Esophagus (tissue), 2 donors: ENCODE measurements around the gene SIK2. TPM values are rescaled to one million over a fixed set of nuclear protein-coding genes. Genes with fewer than 3 reads are reported as not detected.
A peak's percentile ranks its signal among the peaks of the same experiment; 100 is the strongest.

Experiments
- H3K27ac ChIP-seq, 2 donors: one replicate each; pipeline ENCODE4 v1.5.1; 2013; ENCODE audit warnings: low read depth in 2 of 2, mild to moderate bottlenecking in 2 of 2, inconsistent platforms in 1 of 2, low read length in 1 of 2, moderate library complexity in 1 of 2
- H3K27me3 ChIP-seq, 2 donors: one replicate each; pipeline ENCODE4 v1.6.1; 2013; ENCODE audit warnings: low read length in 2 of 2, control low read depth in 1 of 2, mild to moderate bottlenecking in 1 of 2; ENCODE audit not compliant: insufficient read depth in 2 of 2, control insufficient read depth in 1 of 2
- H3K36me3 ChIP-seq, 2 donors: one replicate each; pipeline ENCODE4 v1.6.1; 2013; ENCODE audit warnings: low read length in 1 of 2; ENCODE audit not compliant: control insufficient read depth in 2 of 2, insufficient read depth in 2 of 2
- H3K4me1 ChIP-seq, 2 donors: one replicate each; pipeline ENCODE4 v1.6.1; 2013; ENCODE audit warnings: low read length in 1 of 2; ENCODE audit not compliant: control insufficient read depth in 2 of 2, insufficient read depth in 2 of 2
- H3K4me3 ChIP-seq, 2 donors: one replicate each; pipeline ENCODE4 v1.5.1; 2013; ENCODE audit warnings: low read length in 2 of 2, mild to moderate bottlenecking in 2 of 2, low read depth in 1 of 2, moderate library complexity in 1 of 2
- H3K9me3 ChIP-seq, 2 donors: one replicate each; pipeline ENCODE4 v1.6.1; 2013; ENCODE audit warnings: mild to moderate bottlenecking in 2 of 2, low read depth in 1 of 2, low read length in 1 of 2, moderate library complexity in 1 of 2; ENCODE audit not compliant: control insufficient read depth in 2 of 2, insufficient read depth in 1 of 2
- WGBS, 2 donors: extraction: QIAGEN DNeasy Blood & Tissue Kit; methylation state at CpG; one replicate each; pipeline ENCODE4 v1.1.7; 2013; 5-methylcytosine and 5-hydroxymethylcytosine counted together
- polyA plus RNA-seq, 2 donors: library from polyadenylated mRNA; stranded (reverse); fragments of 200-250 nt; gene quantifications; one replicate each; pipeline ENCODE4 v1.2.3, GENCODE V29; 2013
- donor health status: healthy with polysubstance abuse.
- donor health status: Bipolar disorder and iron deficiency.

The SIK2 gene
- polyA plus RNA-seq, 2 donors = 2.7 to 2.8 TPM

- Histone ChIP-seq H3K36me3 (peaks cover 0 to 14% of the 10 kb centered on the region in 2 donors), H3K4me1 (peaks cover 7 to 20% of the 10 kb centered on the region in 2 donors), H3K4me3 (no peak overlapping the region), H3K27ac (peak overlapping the region in 1 of 2 donors; percentile 34), H3K9me3 (no peaks in the 10 kb centered on the region), H3K27me3 (no peaks in the 10 kb centered on the region)
- 65 to 73% methylated on average over 9 of the region's 9 CpGs for WGBS, 2 donors
These were observed 127.6 kb downstream of the SIK2 start for GRCh38 chr11:111729831-111730311.

GRCh38 chr11:111730871-111731591 is 128.8 kb downstream of the SIK2 start:
- 48 to 54% methylated on average over 22 of the region's 22 CpGs for WGBS, 2 donors
- Histone ChIP-seq H3K9me3 (no peaks in the 10 kb centered on the region), H3K27me3 (no peaks in the 10 kb centered on the region), H3K36me3 (peaks cover 0 to 9% of the 10 kb centered on the region in 2 donors), H3K27ac (peak overlapping the region in 1 of 2 donors; percentile 62), H3K4me3 (no peak overlapping the region), H3K4me1 (peaks cover 7 to 29% of the 10 kb centered on the region in 2 donors)

DNA sequence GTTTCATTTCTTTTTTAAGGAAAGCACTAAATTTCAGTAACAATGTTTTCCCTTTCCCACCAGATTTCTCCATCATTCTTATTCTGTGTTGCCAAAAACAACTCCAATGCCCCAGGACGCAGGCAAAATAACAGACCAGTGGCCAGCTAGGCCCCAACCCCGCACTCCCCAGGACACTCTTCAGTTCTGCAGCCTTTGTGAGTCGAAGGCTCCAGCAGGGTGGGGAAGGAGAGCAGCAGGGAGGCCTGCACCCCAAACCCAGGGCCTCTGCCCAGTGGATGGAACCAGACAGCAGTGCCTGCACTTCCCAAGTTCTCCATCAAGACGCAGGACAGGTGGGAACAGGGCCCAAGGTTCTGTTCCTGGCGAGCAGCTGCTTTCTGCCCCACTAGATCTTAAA is 129.6 kb downstream of the SIK2 start:
- no peak overlapping the region for H3K4me3 ChIP-seq
- H3K27me3 ChIP-seq = no peaks in the 10 kb centered on the region
- WGBS, 2 donors = 83 to 86% methylated on average over 5 of the region's 5 CpGs
- H3K27ac ChIP-seq = peak overlapping the region; percentile 10 to 53
- H3K9me3 ChIP-seq = no peaks in the 10 kb centered on the region
- H3K4me1 ChIP-seq = peaks cover 7 to 33% of the 10 kb centered on the region in 2 donors
- H3K36me3 ChIP-seq = peaks cover 0 to 2% of the 10 kb centered on the region in 2 donors

DNA sequence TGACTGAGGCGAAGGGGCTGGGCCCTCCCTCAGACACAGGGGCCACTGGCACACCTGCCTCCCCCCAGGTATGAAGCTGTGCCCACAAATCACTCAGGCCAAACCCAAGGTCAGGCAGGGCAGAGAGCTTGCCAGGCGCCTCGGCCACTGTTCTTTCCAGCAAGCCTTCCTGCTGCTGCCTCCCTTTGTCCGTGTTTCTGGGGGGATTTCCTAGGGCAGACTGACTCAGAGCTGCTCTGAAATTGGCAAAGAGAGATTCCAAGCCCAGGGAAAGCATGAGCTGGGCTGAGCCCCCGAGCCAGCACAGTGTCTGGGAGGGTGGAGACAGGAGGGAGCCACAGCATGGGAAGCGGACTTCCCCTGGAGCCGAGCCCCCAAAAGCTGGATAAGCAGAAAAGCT is 130.8 kb downstream of the SIK2 start:
- H3K4me1 ChIP-seq = peaks cover 7 to 36% of the 10 kb centered on the region in 2 donors
- peaks cover 0 to 3% of the 10 kb centered on the region in 2 donors for H3K36me3 ChIP-seq
- H3K9me3 ChIP-seq = no peaks in the 10 kb centered on the region
- H3K4me3 ChIP-seq = no peak overlapping the region
- WGBS, 2 donors = 22 to 35% methylated on average over 7 of the region's 7 CpGs
- H3K27ac ChIP-seq = peak overlapping the region; percentile 77 to 95
- H3K27me3 ChIP-seq = no peaks in the 10 kb centered on the region

GRCh38 chr11:111733611-111734088 is 131.4 kb downstream of the SIK2 start:
- WGBS, 2 donors = 45 to 46% methylated on average over 9 of the region's 9 CpGs
- Histone ChIP-seq H3K9me3 (no peaks in the 10 kb centered on the region), H3K4me3 (no peak overlapping the region), H3K36me3 (peaks cover 0 to 3% of the 10 kb centered on the region in 2 donors), H3K27me3 (no peaks in the 10 kb centered on the region), H3K27ac (peak overlapping the region; percentile 73 to 95), H3K4me1 (peaks cover 10 to 40% of the 10 kb centered on the region in 2 donors)

DNA sequence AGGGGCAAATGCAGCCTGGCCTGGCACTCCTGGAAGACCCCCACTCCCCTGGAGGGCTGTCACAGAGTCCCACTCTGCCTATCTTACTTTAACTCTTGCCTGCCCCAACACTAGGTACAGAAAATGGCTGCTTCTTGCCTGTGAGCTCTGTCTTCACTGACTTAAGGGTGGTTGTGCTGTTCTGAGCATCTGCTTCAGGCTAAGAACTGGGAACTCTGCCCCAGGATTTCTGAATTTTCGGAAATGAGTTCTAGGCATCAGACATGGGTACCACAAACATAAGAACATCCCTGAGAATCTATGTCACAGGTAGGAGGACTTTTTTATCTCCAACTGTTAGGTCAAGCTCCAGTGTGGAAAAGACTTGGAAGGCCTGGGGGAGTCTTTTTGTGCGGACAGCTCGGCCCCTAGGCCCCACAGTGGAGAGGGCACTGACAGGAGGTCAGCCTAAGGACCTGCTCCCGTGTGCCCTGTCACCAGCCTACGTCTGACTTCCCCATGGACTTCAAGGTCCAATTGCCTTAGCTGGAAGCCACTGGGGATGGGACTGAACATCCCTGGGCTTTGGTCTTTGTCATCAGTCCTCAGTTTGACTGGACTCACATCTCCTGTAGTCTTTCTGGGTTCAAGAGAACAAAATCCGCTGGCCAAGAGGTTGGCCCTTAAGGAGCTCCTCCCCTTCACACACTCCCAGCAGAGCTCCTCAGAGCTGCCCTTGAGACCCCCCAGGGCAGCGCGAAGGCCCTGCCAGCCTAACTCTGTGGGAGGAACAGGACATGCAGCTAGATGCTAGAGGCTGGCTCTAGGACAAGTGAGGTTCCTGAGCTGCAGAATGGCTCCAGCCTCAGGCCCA is 132.1 kb downstream of the SIK2 start:
- H3K36me3 ChIP-seq = peaks cover 0 to 3% of the 10 kb centered on the region in 2 donors

GRCh38 chr11:111734954-111735261 is 132.7 kb downstream of the SIK2 start:
- no peak overlapping the region for H3K4me3 ChIP-seq
- WGBS, 2 donors = 30 to 60% methylated on average over 6 of the region's 6 CpGs
- peaks cover 0 to 3% of the 10 kb centered on the region in 2 donors for H3K36me3 ChIP-seq
- H3K27me3 ChIP-seq = no peaks in the 10 kb centered on the region
- H3K27ac ChIP-seq = peak overlapping the region; percentile 73 to 95
- H3K9me3 ChIP-seq = no peaks in the 10 kb centered on the region
- H3K4me1 ChIP-seq = peaks cover 10 to 40% of the 10 kb centered on the region in 2 donors

More for the DNA sequence above, 132.1 kb downstream of the SIK2 start:
- WGBS, 2 donors = 65 to 66% methylated on average over 8 of the region's 8 CpGs
- H3K9me3 ChIP-seq = no peaks in the 10 kb centered on the region
- H3K27ac ChIP-seq = peak overlapping the region; percentile 73 to 95
- peaks cover 10 to 40% of the 10 kb centered on the region in 2 donors for H3K4me1 ChIP-seq
- H3K4me3 ChIP-seq = no peak overlapping the region
- no peaks in the 10 kb centered on the region for H3K27me3 ChIP-seq

GRCh38 chr11:111735262-111736116 is 133.2 kb downstream of the SIK2 start:
- 22 to 35% methylated on average over 19 of the region's 19 CpGs for WGBS, 2 donors
- H3K4me3 ChIP-seq = peak overlapping the region; percentile 5 to 34

DNA sequence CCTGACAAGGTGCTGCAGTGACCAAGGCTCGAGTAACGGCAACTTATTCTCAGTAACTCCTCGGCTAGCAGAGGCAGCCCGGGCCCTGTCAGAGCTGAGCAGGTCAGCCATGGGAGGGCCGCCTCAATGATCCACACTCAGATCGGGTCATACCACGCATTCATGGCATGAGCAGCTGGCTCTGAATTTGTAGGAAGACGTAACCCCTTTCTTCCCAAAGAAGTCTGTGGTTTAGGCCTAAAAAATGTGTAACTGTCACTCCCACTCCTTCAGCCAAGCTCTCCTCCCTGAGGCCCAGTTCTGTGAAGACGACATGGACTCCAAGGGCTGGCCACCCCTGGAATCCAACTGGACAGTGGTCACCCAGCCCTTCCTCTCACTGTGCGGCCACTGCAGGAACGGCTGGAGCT is 133.9 kb downstream of the SIK2 start:
- Histone ChIP-seq H3K36me3 (peaks cover 0 to 8% of the 10 kb centered on the region in 2 donors), H3K4me3 (no peak overlapping the region), H3K27ac (peak overlapping the region; percentile 90 to 95), H3K4me1 (peaks cover 6 to 36% of the 10 kb centered on the region in 2 donors), H3K27me3 (no peaks in the 10 kb centered on the region), H3K9me3 (no peaks in the 10 kb centered on the region)
- WGBS, 2 donors = 32 to 48% methylated on average over 11 of the region's 11 CpGs

More at GRCh38 chr11:111735262-111736116, 133.2 kb downstream of the SIK2 start:
- Histone ChIP-seq H3K4me1 (peaks cover 10 to 40% of the 10 kb centered on the region in 2 donors), H3K27me3 (no peaks in the 10 kb centered on the region), H3K9me3 (no peaks in the 10 kb centered on the region), H3K36me3 (peaks cover 0 to 3% of the 10 kb centered on the region in 2 donors), H3K27ac (peak overlapping the region; percentile 94 to 95)
